OCI-LY1 (cell line): ENCODE results near the gene CLDND2.

Experiments
- H2AFZ ChIP-seq: fragments of 200-600 bp; sonication (generic), shearing (Covaris generic); 2 replicates; pipeline ENCODE4 v1.6.0; 2014; ENCODE audit warnings: antibody characterized with exemption, mild to moderate bottlenecking, low read length
- H3F3A ChIP-seq: fragments of 200-600 bp; sonication (generic), shearing (Covaris generic); 2 replicates; pipeline ENCODE4 v1.6.0; 2014; ENCODE audit warnings: mild to moderate bottlenecking, antibody characterized with exemption, low read length, moderate library complexity; ENCODE audit not compliant: insufficient read depth
- H3K27ac ChIP-seq: fragments of 200-600 bp; sonication (generic); 2 replicates; pipeline ENCODE4 v1.5.1; 2014; ENCODE audit warnings: low read length, mixed run types, mild to moderate bottlenecking, low read depth; ENCODE audit not compliant: poor library complexity, severe bottlenecking
- H3K27me3 ChIP-seq: fragments of 200-600 bp; sonication (generic); 2 replicates; pipeline ENCODE4 v1.6.0; 2014; ENCODE audit warnings: antibody characterized with exemption, mild to moderate bottlenecking, low read length, moderate library complexity; ENCODE audit not compliant: insufficient read depth
- H3K36me3 ChIP-seq: fragments of 200-600 bp; sonication (generic); 2 replicates; pipeline ENCODE4 v1.6.1; 2014; ENCODE audit warnings: mild to moderate bottlenecking, antibody characterized with exemption, low read length, moderate library complexity, mixed read lengths; ENCODE audit not compliant: insufficient read depth
- H3K4me1 ChIP-seq: fragments of 200-600 bp; sonication (generic); 2 replicates; pipeline ENCODE4 v1.5.1; 2014; ENCODE audit warnings: mild to moderate bottlenecking, low read length, moderate library complexity; ENCODE audit not compliant: insufficient read depth, severe bottlenecking
- H3K4me2 ChIP-seq: fragments of 200-600 bp; sonication (generic), shearing (Covaris generic); 2 replicates; pipeline ENCODE4 v1.6.1; 2014; ENCODE audit warnings: low read length
- H3K4me3 ChIP-seq: fragments of 200-600 bp; sonication (generic); 2 replicates; pipeline ENCODE4 v1.5.1; 2014; ENCODE audit warnings: low read length, low read depth, mild to moderate bottlenecking, mixed read lengths; ENCODE audit not compliant: poor library complexity, severe bottlenecking
- H3K79me2 ChIP-seq: fragments of 200-600 bp; shearing (Covaris generic); 2 replicates; pipeline ENCODE4 v1.6.1; 2016; ENCODE audit warnings: mixed run types, low read length, mixed read lengths; ENCODE audit not compliant: insufficient read depth
- H3K9ac ChIP-seq: fragments of 200-600 bp; sonication (generic), shearing (Covaris generic); 2 replicates; pipeline ENCODE4 v1.6.1; 2014; ENCODE audit warnings: mild to moderate bottlenecking, low read length, mixed read lengths
- H3K9me2 ChIP-seq: fragments of 200-600 bp; sonication (generic), shearing (Covaris generic); 2 replicates; pipeline ENCODE4 v1.6.1; 2014; ENCODE audit warnings: low read depth, mild to moderate bottlenecking, low read length, mixed read lengths
- H3K9me3 ChIP-seq: fragments of 200-600 bp; shearing (Covaris generic); 2 replicates; pipeline ENCODE4 v1.6.1; 2014; ENCODE audit warnings: low read length, mixed read lengths
- H4K20me1 ChIP-seq: fragments of 200-600 bp; sonication (generic), shearing (Covaris generic); 2 replicates; pipeline ENCODE4 v1.6.0; 2016; ENCODE audit warnings: mild to moderate bottlenecking, low read length; ENCODE audit not compliant: insufficient read depth
- CTCF ChIP-seq: fragments of 200-600 bp; sonication (generic), shearing (Covaris generic); IDR thresholded peaks from 2 replicates; pipeline ENCODE4 v1.5.1; 2017; ENCODE audit warnings: mild to moderate bottlenecking, antibody characterized with exemption, low read length, moderate library complexity, mixed read lengths
- EZH2 ChIP-seq: fragments of 200-600 bp; sonication (generic), shearing (Covaris generic); IDR thresholded peaks from 2 replicates; pipeline ENCODE4 v1.8.0; 2017; ENCODE audit warnings: borderline replicate concordance, mixed run types, mild to moderate bottlenecking, antibody characterized with exemption, low read length, moderate library complexity, mixed read lengths

CLDND2 gene

GRCh38 chr19:51372021-51372648 lies 3.3 kb upstream of the CLDND2 start:
- Histone ChIP-seq H3K27me3 (peaks cover 9% of the 10 kb centered on the region; the same call in 1 of the 2 replicates), H3K27ac (no peak overlapping the region), H4K20me1 (no peaks in the 10 kb centered on the region), H3K4me1 (peaks cover 8% of the 10 kb centered on the region), H3K9me2 (no peaks in the 10 kb centered on the region), H3K36me3 (no peaks in the 10 kb centered on the region; the same call in 1 of the 2 replicates), H3F3A (no peaks in the 10 kb centered on the region), H3K4me3 (no peak overlapping the region), H2AFZ (no peak overlapping the region), H3K9me3 (no peaks in the 10 kb centered on the region), H3K79me2 (no peaks in the 10 kb centered on the region), H3K9ac (no peak overlapping the region), H3K4me2 (no peak overlapping the region)
- TF ChIP-seq CTCF (no peak), EZH2 (no peak)

GRCh38 chr19:51371186-51371690 lies 2.4 kb upstream of the CLDND2 start:
- H3K9ac ChIP-seq = no peak overlapping the region
- no peak overlapping the region for H2AFZ ChIP-seq
- no peak overlapping the region for H3K4me3 ChIP-seq
- H3K9me2 ChIP-seq = no peaks in the 10 kb centered on the region
- H3K27me3 ChIP-seq = peaks cover 9% of the 10 kb centered on the region; the same call in 1 of the 2 replicates
- H3K79me2 ChIP-seq = no peaks in the 10 kb centered on the region
- TF ChIP-seq EZH2 (no peak), CTCF (no peak)
- H3K9me3 ChIP-seq = no peaks in the 10 kb centered on the region
- H4K20me1 ChIP-seq = no peaks in the 10 kb centered on the region
- H3K27ac ChIP-seq = no peak overlapping the region
- no peaks in the 10 kb centered on the region for H3F3A ChIP-seq
- peaks cover 8% of the 10 kb centered on the region for H3K4me1 ChIP-seq
- no peaks in the 10 kb centered on the region; the same call in 1 of the 2 replicates for H3K36me3 ChIP-seq
- H3K4me2 ChIP-seq = no peak overlapping the region

GRCh38 chr19:51370230-51370629 lies 1.4 kb upstream of the CLDND2 start:
- Histone ChIP-seq H3K27me3 (peaks cover 9% of the 10 kb centered on the region; the same call in 1 of the 2 replicates), H3K4me1 (peaks cover 13% of the 10 kb centered on the region), H3K9me2 (no peaks in the 10 kb centered on the region), H3K79me2 (no peaks in the 10 kb centered on the region), H4K20me1 (no peaks in the 10 kb centered on the region), H3K9ac (no peak overlapping the region), H3F3A (no peaks in the 10 kb centered on the region), H3K4me3 (no peak overlapping the region), H2AFZ (no peak overlapping the region), H3K4me2 (no peak overlapping the region), H3K36me3 (no peaks in the 10 kb centered on the region; the same call in 1 of the 2 replicates), H3K9me3 (no peaks in the 10 kb centered on the region), H3K27ac (no peak overlapping the region)
- no peak for TF ChIP-seq EZH2
- no peak for TF ChIP-seq CTCF
